RWPE2 (cell line): ENCODE data around the gene ARL15.

ENCODE experiments used
- ATAC-seq: fragments of 200-7000 bp; cut with Tn5 transposase; 3 replicates; pipeline ENCODE4 v1.9.1; 2021; ENCODE audit warnings: low read depth
- DNase-seq: peaks from one replicate; pipeline ENCODE4 v3.0.0-alpha.2; 2020; ENCODE audit warnings: low spot score
- H3K27ac ChIP-seq: fragments of 450-650 bp; 2 replicates; pipeline ENCODE4 v1.5.1; 2017; ENCODE audit warnings: mild to moderate bottlenecking; ENCODE audit not compliant: poor library complexity, severe bottlenecking
- H3K27me3 ChIP-seq: fragments of 250-450 bp; sonication (Bioruptor Pico); 2 replicates; pipeline ENCODE4 v1.5.1; 2021; ENCODE audit warnings: mild to moderate bottlenecking, moderate library complexity; ENCODE audit not compliant: insufficient read depth, poor library complexity, severe bottlenecking
- H3K36me3 ChIP-seq: fragments of 250-450 bp; sonication (Bioruptor Pico); 2 replicates; pipeline ENCODE4 v1.5.1; 2020; ENCODE audit warnings: low read depth, mild to moderate bottlenecking, moderate library complexity
- H3K4me1 ChIP-seq: fragments of 250-450 bp; sonication (Bioruptor Pico); 2 replicates; pipeline ENCODE4 v1.5.1; 2021; ENCODE audit warnings: mild to moderate bottlenecking, moderate library complexity; ENCODE audit not compliant: insufficient read depth, poor library complexity, severe bottlenecking
- H3K4me3 ChIP-seq: fragments of 250-450 bp; sonication (Bioruptor Pico); 2 replicates; pipeline ENCODE4 v1.5.1; 2021; ENCODE audit warnings: mild to moderate bottlenecking, moderate library complexity; ENCODE audit not compliant: severe bottlenecking
- H3K9me3 ChIP-seq: fragments of 250-450 bp; sonication (Bioruptor Pico); 2 replicates; pipeline ENCODE4 v1.5.1; 2021; ENCODE audit warnings: mild to moderate bottlenecking, moderate library complexity; ENCODE audit not compliant: severe bottlenecking
- TF ChIP-seq, protein P1 (sequence below): fragments of 450-650 bp; IDR thresholded peaks from one replicate; pipeline ENCODE4 v1.5.1; 2017; ENCODE audit warnings: mild to moderate bottlenecking, moderate library complexity; ENCODE audit not compliant: poor library complexity, severe bottlenecking

ARL15 gene

DNA sequence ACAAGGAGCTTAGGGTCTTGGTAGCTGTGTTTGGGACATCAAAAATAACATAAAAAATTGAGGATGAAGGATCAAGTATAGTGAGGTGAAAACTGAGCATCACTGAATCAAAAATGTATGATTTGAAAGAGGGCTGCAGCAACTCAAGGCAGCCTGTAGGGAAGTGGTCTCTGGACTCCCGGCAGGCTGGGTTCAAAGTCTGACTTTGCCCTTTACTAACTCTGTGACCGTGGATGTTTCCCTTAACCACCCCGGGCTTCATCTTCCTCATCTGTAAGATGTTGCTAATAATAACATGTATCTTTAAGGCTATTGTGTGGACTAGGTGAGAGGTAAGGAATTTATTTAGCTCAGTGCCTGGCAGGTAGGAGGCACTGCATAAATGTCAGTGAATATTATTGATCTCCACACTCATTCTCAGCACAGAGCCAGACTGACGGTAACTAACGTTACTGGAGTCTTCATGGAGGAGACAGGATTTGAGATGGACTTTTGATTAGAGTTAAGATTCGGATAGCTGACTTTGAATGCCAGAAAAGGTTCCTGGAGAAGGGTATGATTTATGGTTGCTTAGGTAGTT, 382.6 kb downstream of the ARL15 start:
- no peaks in the 10 kb centered on the region for H3K36me3 ChIP-seq
- no peak overlapping the region for H3K4me3 ChIP-seq
- no peaks in the 10 kb centered on the region for H3K4me1 ChIP-seq
- no peak for DNase-seq
- H3K27ac ChIP-seq = no peak overlapping the region
- ATAC-seq = no peak
- TF ChIP-seq, protein P1, sequence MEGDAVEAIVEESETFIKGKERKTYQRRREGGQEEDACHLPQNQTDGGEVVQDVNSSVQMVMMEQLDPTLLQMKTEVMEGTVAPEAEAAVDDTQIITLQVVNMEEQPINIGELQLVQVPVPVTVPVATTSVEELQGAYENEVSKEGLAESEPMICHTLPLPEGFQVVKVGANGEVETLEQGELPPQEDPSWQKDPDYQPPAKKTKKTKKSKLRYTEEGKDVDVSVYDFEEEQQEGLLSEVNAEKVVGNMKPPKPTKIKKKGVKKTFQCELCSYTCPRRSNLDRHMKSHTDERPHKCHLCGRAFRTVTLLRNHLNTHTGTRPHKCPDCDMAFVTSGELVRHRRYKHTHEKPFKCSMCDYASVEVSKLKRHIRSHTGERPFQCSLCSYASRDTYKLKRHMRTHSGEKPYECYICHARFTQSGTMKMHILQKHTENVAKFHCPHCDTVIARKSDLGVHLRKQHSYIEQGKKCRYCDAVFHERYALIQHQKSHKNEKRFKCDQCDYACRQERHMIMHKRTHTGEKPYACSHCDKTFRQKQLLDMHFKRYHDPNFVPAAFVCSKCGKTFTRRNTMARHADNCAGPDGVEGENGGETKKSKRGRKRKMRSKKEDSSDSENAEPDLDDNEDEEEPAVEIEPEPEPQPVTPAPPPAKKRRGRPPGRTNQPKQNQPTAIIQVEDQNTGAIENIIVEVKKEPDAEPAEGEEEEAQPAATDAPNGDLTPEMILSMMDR = no peak
- no peaks in the 10 kb centered on the region for H3K27me3 ChIP-seq
- no peaks in the 10 kb centered on the region for H3K9me3 ChIP-seq

DNA sequence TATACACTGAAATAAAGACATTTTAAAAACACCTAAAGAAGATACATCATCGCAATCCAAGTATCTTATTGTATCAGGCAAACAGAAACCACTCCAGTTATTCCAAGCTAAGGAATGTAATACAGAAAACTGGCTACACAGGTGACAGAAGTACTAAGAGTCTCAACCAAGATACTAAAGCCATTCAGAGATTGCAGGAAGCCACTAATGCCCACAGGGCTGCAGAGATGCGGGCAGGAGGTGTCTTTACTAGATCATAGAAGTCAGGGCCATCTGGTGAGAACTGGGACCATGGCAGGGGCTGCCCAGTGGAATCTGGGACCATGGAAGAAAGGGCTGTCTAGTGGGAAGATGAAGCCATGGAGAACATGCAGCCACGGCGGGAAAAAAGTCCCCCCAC, 384.3 kb downstream of the ARL15 start:
- DNase-seq (no peak), ATAC-seq (no peak)
- no peaks in the 10 kb centered on the region for H3K27me3 ChIP-seq
- no peaks in the 10 kb centered on the region for H3K36me3 ChIP-seq
- H3K9me3 ChIP-seq = no peaks in the 10 kb centered on the region
- no peak overlapping the region for H3K4me3 ChIP-seq
- H3K27ac ChIP-seq = no peak overlapping the region
- TF ChIP-seq, protein P1 = no peak
- no peaks in the 10 kb centered on the region for H3K4me1 ChIP-seq

DNA sequence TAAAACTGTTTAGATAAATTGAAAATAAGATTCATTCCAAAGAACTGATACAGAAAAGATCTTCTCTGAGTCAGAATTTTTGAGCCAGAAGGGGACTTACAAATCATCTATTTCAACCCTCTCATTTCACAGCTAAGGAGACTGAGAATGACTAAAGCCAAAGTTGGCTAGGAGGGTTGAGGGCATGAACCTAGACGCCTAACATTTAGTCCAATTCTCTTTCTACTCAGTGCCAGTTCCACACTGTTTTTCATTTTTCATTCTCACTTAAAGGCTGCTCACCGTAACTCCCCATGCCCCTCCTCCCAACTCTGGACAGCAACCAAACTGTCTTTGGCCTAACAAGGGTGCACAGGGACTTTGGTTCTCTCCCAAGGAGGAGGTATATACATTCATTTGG, 386.0 kb downstream of the ARL15 start:
- no peak for ATAC-seq

DNA sequence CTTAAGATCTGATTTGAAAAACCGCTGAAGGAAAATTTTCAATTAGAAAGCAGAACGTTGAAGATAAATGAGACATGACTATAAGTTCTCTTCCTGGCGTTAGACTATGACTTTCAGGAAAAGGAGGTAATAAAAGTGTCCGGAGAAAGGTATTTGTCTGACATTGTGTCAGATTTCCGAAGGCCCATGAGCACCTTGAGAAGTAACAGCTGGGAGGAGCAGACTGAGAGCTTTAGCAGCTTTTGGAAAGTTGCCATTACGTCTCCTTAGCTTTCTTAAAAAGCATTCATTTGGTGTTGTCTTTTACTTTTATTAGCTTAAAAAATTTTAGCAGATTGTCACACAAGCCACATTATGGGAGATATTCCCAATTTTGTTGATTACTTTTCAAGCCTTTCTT, 386.4 kb downstream of the ARL15 start:
- no peaks in the 10 kb centered on the region for H3K4me1 ChIP-seq
- no peaks in the 10 kb centered on the region for H3K36me3 ChIP-seq
- no peaks in the 10 kb centered on the region for H3K27me3 ChIP-seq
- no peak overlapping the region for H3K4me3 ChIP-seq
- no peak overlapping the region for H3K27ac ChIP-seq
- H3K9me3 ChIP-seq = no peaks in the 10 kb centered on the region
- TF ChIP-seq, protein P1 = no peak
- DNase-seq (no peak), ATAC-seq (no peak)

More for the DNA sequence above, 386.0 kb downstream of the ARL15 start:
- TF ChIP-seq, protein P1 = no peak
- Histone ChIP-seq H3K9me3 (no peaks in the 10 kb centered on the region), H3K4me1 (no peaks in the 10 kb centered on the region), H3K4me3 (no peak overlapping the region), H3K36me3 (no peaks in the 10 kb centered on the region), H3K27ac (no peak overlapping the region), H3K27me3 (no peaks in the 10 kb centered on the region)
- DNase-seq = no peak
